HepG2 (cell line): ENCODE data around the gene TRIM49B. TPM values are rescaled to one million over a fixed set of nuclear protein-coding genes. Genes with fewer than 3 reads are reported as not detected.
"Not testable (repeated sequence)": the region's sequence is repeated elsewhere in the genome, so short reads cannot be mapped to it uniquely, and the experiment has no call there.

Source experiments
- ATAC-seq: fragments of 200-7000 bp; cut with Tn5 transposase; 3 replicates; pipeline ENCODE4 v1.9.1; 2020; ENCODE audit warnings: mild to moderate bottlenecking, moderate library complexity
- BruUV-seq: library from RNA; stranded (reverse); fragments of 400-500 nt; replicated peaks from 2 replicates; lab custom pipeline; 2021; lab: Mats Ljungman, UMichigan
- CTCF ChIA-PET: fragments of 300-600 bp; formaldehyde crosslinking; extraction: SDS; loops from one replicate; lab custom pipeline; 2021; ENCODE audit warnings: low total read pairs, inconsistent platforms, low intra/inter-chr PET ratio; lab: Yijun Ruan, JAX
- POLR2A ChIA-PET: fragments of 350-600 bp; sonication (Branson Sonifier 250); formaldehyde crosslinking; loops from one replicate; lab custom pipeline; 2020; ENCODE audit warnings: antibody characterized with exemption, inconsistent platforms; lab: Yijun Ruan, JAX
- DNase-seq: peaks from one replicate; pipeline ENCODE4 v3.0.0-alpha.2; 2015; ENCODE audit warnings: low spot score
- FAIRE-seq: peaks from 3 replicates; lab custom pipeline; 2011; peaks lifted over from hg19 to GRCh38; lab: Jason Lieb, UNC
- H2AFZ ChIP-seq: one replicate; pipeline ENCODE4 v1.6.1; 2011; ENCODE audit warnings: low read length, inconsistent platforms
- H3K27ac ChIP-seq: fragments of 300-600 bp; 3 replicates; pipeline ENCODE4 v1.8.0; 2011; ENCODE audit warnings: mixed run types, mild to moderate bottlenecking, mixed read lengths, low read length, inconsistent platforms; ENCODE audit not compliant: insufficient read depth; ENCODE audit errors: extremely low read length
- H3K27me3 ChIP-seq, 2 experiments: fragments of 200-600 bp in 1 of 2; 2 replicates in 1 of 2; 3 replicates in 1 of 2; pipeline versions ENCODE4 v1.6.0 to v1.8.0; 2011; ENCODE audit warnings: low read length in 2 of 2, mild to moderate bottlenecking in 2 of 2, moderate library complexity in 2 of 2, inconsistent platforms in 1 of 2; ENCODE audit not compliant: insufficient read depth in 2 of 2, control insufficient read depth in 1 of 2
- H3K36me3 ChIP-seq, 2 experiments: fragments of 200-600 bp in 1 of 2; replicated peaks in 1 of 2; 2 replicates in 1 of 2; 3 replicates in 1 of 2; pipeline versions ENCODE4 v1.5.1 to v1.8.0; 2011; ENCODE audit warnings: low read length in 2 of 2, inconsistent platforms in 1 of 2; ENCODE audit not compliant: insufficient read depth in 2 of 2, control insufficient read depth in 1 of 2
- H3K4me1 ChIP-seq: 2 replicates; pipeline ENCODE4 v1.5.1; 2012; ENCODE audit warnings: low read length, inconsistent platforms; ENCODE audit not compliant: insufficient read depth
- H3K4me2 ChIP-seq: 2 replicates; pipeline ENCODE4 v1.6.0; 2011; ENCODE audit warnings: low read depth, low read length, inconsistent platforms
- H3K4me3 ChIP-seq, 3 experiments: fragments of 200-600 bp in 1 of 3; sonication (generic), shearing (Covaris generic) in 1 of 3; replicated peaks in 1 of 3; 2 replicates each; pipeline ENCODE4 v1.5.1; 2011 to 2016; ENCODE audit warnings: low read length in 3 of 3, inconsistent platforms in 2 of 3, low read depth in 2 of 3, mild to moderate bottlenecking in 2 of 3, control low read depth in 1 of 3, mixed read lengths in 1 of 3; ENCODE audit not compliant: insufficient read depth in 1 of 3
- H3K79me2 ChIP-seq: one replicate; pipeline ENCODE4 v1.6.1; 2011; ENCODE audit warnings: low read length, inconsistent platforms; ENCODE audit not compliant: insufficient read depth
- H3K9ac ChIP-seq: 2 replicates; pipeline ENCODE4 v1.6.0; 2011; ENCODE audit warnings: mild to moderate bottlenecking, low read depth, low read length, inconsistent platforms; ENCODE audit not compliant: insufficient read depth
- H3K9me3 ChIP-seq: 2 replicates; pipeline ENCODE4 v1.5.1; 2012; ENCODE audit warnings: mild to moderate bottlenecking, low read length
- H4K20me1 ChIP-seq: 2 replicates; pipeline ENCODE4 v1.6.0; 2011; ENCODE audit warnings: inconsistent platforms, mild to moderate bottlenecking, low read length, moderate library complexity; ENCODE audit not compliant: insufficient read depth
- WGBS: methylation state at CpG from one replicate; pipeline ENCODE4 v1.1.6; 2017; ENCODE audit warnings: low lambda C conversion rate; 5-methylcytosine and 5-hydroxymethylcytosine counted together
- in situ Hi-C: cut with HindIII; loops from 2 replicates; pipeline ENCODE4 v1.10.0; 2017; ENCODE audit warnings: low pct_unique_long_range_greater_than_20kb; ENCODE audit not compliant: extremely low pct_ligation_motif_present
- intact Hi-C: fragments of 100-400 bp; cut with micrococcal nuclease; formaldehyde crosslinking; loops from one replicate; pipeline ENCODE4 v1.10.0; 2022; ENCODE audit not compliant: unreplicated experiment
- polyA plus RNA-seq, 8 experiments: library from polyadenylated mRNA; depleted of rRNA in 3 of 8; stranded (reverse) in 7 of 8; unstranded in 1 of 8; fragments of >200 nt; fragmentation: Illumina TruSeq in 4 of 8; extraction: Trizol in 4 of 8; gene quantifications; 2 replicates each; pipeline versions ENCODE4 v1.2.1 to v1.2.3, GENCODE V29; 2011 to 2016; ENCODE audit warnings: low read depth in 4 of 8, missing spikeins in 1 of 8, mixed read lengths in 1 of 8; ENCODE audit not compliant: insufficient read depth in 1 of 8
- small RNA-seq, 3 experiments: library from RNA; depleted of rRNA; stranded (forward); fragments of <200 nt; gene quantifications; one replicate each; pipeline ENCODE3, GENCODE V24; 2012; ENCODE audit warnings: low read depth in 2 of 3, low replicate concordance in 1 of 3; ENCODE audit not compliant: insufficient read length in 3 of 3, insufficient read depth in 2 of 3
- total RNA-seq, 5 experiments: library from RNA; depleted of rRNA; stranded (reverse); fragments of >200 nt; fragmentation: Illumina TruSeq; extraction: Trizol; gene quantifications; 2 replicates each; pipeline ENCODE4 v1.2.3, GENCODE V29; 2016; ENCODE audit warnings: low read depth in 1 of 5

Gene TRIM49B
- total and polyA plus RNA-seq, 2 of the 13 experiments (the other 11 are each of a cell fraction or from before 2014, with no cell fraction given): not detected

DNA sequence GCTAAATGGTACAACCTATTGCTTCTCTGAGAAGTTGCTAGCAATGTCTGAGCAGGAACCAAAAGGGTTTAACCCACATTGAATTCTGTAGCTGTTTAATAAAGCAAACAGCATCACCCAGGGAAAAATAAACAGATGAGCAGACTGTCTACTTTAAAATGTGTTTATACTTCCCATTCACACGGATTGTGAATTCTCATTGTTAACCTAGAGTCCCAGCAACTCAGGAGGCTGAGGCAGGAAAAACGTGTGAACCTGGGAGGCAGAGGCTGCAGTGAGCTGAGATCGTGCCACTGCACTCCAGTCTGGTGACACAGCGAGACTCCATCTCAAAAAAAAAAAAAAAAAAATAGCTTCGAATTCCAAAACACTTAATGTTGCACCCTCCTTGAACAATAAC is 41.3 kb downstream of the TRIM49B start:
- ATAC-seq, H3K9me3 ChIP-seq: not testable (repeated sequence)

More for the DNA sequence above, 41.3 kb downstream of the TRIM49B start:
- POLR2A ChIA-PET, H3K27me3 ChIP-seq, BruUV-seq, H3K27ac ChIP-seq, H3K4me3 ChIP-seq, H3K9ac ChIP-seq, DNase-seq, intact Hi-C loops, in situ Hi-C loops, H2AFZ ChIP-seq, H3K4me1 ChIP-seq, CTCF ChIA-PET, H4K20me1 ChIP-seq, H3K79me2 ChIP-seq, H3K4me2 ChIP-seq, H3K36me3 ChIP-seq, FAIRE-seq: not testable (repeated sequence)
- 1% methylated on average over 5 of the region's 5 CpGs for WGBS

Small RNA genes lying within 50 kb of the gene (small RNA-seq; reads per million reads assigned to genes)
- gene AC084851.1: 0 reads per million in 3 experiments

Other genes with a start within 250 kb of the TRIM49B start
- not detected in 2 replicates for gene TRIM51G, start 44.9 kb upstream of the TRIM49B start, total RNA-seq (2016; rRNA removed; fragmentation: Illumina TruSeq; extraction: Trizol)
- gene TRIM51G, start 44.9 kb upstream of the TRIM49B start, polyA plus RNA-seq (2011; rRNA removed): not detected in 2 replicates
- not detected in 2 replicates for gene TRIM64C, start 30.3 kb downstream of the TRIM49B start, total RNA-seq (2016; rRNA removed; fragmentation: Illumina TruSeq; extraction: Trizol)
- not detected in 2 replicates for gene TRIM64C, start 30.3 kb downstream of the TRIM49B start, polyA plus RNA-seq (2011; rRNA removed)
- not detected in 2 replicates for gene FOLH1, start 179.8 kb downstream of the TRIM49B start, total RNA-seq (2016; rRNA removed; fragmentation: Illumina TruSeq; extraction: Trizol)
- 0.18 TPM in 1 of 2 replicates, not detected in the other for gene FOLH1, start 179.8 kb downstream of the TRIM49B start, polyA plus RNA-seq (2011; rRNA removed)